Measurements from ENCODE around the gene EIF2S1.

EIF2S1 gene

GRCh38 chr14:67429510-67430205 lies 69.5 kb downstream of the EIF2S1 start:
- DNase-seq (ENCODE audit: insufficient read length, low spot score) (no peak), FAIRE-seq (no peak)

- no peak for FAIRE-seq
- no peak for DNase-seq (ENCODE audit: insufficient read length, low spot score)
Observed at GRCh38 chr14:67432050-67432564, 72.0 kb downstream of the EIF2S1 start.

- no peak for DNase-seq (ENCODE audit: insufficient read length, low spot score)
- no peak for FAIRE-seq
Observed at GRCh38 chr14:67435603-67436002, 75.5 kb downstream of the EIF2S1 start.
